GM21529 (cell line): ENCODE results near the gene MYH16.
A peak's percentile ranks its signal among the peaks of the same experiment; 100 is the strongest.
"Not testable (repeated sequence)": the region's sequence is repeated elsewhere in the genome, so short reads cannot be mapped to it uniquely, and the experiment has no call there.

Experiments used
- ATAC-seq: cut with Tn5 transposase; IDR thresholded peaks from one replicate; pipeline ENCODE4 v1.9.1; 2021; ENCODE audit not compliant: unreplicated experiment

The MYH16 gene

DNA sequence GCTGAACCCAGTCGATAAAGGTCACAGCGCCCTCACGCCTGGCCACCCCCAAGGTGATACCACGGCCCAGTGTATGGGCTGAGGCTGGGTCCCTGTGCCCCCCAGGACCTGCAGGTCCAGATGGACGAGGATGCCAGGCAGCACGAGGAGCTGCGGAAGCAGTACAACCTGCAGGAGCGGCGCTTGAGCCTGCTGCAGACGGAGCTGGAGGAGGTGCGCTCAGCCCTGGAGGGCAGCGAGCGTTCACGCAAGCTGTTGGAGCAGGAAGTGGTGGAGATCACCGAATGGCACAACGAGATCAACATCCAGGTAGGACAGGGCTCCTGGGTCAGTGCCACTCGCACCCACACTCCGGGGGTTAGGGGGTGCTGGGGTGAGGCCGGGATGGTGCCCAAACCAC is 28.9 kb downstream of the MYH16 start:
- no peak for ATAC-seq

DNA sequence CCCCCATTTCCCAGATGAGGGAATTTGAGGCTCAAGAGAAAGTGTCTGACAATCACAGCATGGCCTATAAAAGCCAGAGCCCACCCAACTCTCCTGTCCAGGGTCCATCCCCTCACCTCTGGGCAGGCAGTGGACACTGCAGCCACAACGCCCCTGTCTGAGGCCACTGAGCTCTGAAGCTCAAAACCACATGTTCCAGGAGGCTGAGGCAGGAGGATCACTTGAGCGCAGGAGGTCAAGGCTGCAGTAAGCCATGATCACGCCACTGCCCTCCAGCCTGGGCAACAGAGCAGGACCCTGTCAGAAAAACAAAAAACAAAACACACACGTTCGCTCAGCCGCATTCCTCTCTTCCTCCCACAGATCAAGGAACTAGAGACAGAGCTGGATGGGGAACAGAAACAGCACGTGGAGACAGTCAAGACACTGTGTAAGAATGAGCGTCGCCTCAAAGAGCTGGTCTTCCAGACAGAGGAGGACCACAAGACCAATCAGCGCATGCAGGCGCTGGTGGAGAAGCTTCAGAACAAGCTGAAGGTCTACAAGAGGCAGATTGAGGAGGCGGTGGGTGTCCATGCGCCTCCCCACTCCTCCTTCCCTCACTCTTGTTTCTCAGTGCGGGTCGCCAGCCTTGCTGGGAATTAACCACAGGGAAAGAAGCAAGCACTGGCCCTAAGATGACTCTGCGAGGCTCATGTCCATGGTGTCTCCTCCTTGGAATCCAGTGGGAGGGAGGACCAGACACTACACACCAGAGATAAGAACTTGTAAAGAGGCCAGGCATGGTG is 33.0 kb downstream of the MYH16 start:
- no peak for ATAC-seq

DNA sequence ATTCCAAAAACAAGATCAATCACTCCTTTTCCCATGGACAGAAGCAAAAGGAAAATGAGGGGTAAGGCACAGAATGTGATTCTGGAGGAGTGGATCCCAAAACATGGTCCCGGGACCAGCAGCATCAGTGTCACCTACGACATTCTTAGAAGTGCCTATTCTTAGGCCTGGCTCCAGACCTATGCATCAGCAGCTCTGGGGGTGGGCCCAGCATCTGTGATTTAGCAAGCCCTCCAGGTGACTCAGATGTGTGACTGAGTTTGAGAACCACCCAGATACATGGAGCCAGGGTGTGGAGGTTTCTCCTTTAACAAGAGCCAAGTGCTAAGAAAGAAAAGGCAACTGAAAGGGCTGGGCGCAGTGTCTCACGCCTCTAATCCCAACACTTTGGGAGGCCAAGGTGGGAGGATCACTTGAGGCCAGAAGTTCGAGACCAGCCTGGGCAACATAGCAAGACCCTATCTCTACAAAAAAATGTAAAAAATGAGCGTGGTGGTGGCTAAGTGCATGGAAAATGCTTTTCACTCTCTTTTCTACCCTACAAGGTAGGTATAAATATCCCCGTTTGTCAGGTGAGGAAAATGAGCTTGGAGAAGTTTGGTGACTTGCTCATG is 35.9 kb downstream of the MYH16 start:
- no peak for ATAC-seq

DNA sequence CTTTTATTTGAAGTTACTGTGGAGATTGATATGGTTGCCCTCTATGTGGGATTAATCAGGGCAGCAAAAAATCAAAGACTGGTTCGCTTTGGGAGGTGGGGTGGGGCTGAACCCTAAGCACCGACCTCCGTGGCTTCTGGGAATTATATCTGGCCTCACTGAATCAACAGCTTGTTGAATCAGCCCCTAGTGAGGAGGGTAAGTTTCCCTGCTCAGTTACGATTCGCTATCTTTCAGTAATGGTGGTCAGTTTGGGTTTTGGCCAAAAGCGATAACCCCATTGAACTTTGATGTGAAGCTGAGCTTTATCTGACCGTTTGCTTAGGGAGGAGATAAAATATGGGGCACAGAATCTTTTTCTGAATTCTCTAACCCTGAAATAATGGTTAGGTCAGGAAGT is 36.5 kb downstream of the MYH16 start:
- ATAC-seq, result no peak

DNA sequence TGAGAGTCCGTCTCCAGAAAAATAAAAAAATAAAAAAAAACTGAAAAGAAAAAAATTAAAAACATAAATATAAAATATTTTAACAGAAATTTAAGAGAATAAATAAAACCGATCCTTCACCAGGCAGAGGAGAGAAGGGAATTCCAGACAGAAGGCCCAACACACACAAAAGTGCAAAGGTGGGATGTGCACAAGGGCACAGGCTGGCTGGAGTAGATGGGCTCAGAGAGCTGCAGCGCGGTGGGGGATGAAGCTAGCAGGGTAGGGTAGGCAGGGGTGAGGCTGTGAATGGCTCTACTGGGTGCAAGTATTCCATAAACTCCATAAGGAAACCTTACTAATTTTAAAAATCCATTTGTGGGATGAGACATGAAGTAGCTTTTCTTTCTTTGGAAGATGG is 37.4 kb downstream of the MYH16 start:
- no peak for ATAC-seq

DNA sequence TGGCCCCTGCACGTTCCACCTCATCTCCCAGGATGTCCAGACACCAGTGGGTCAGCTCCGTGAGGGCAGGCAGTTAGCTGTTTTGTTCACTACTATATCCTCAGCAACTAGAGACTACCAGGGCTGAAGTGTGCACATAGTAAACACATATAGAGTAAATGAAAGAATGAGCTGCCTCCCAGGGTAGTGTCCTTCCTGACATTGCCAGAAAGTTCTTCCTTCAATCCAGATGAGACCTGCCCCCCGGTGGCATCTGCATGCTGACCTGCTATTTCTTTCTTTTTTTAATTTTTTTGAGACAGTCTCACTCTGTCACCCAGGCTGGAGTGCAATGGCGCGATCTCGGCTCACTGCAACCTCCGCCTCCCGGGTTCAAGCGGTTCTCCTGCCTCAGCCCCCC is 39.1 kb downstream of the MYH16 start:
- ATAC-seq, result no peak

DNA sequence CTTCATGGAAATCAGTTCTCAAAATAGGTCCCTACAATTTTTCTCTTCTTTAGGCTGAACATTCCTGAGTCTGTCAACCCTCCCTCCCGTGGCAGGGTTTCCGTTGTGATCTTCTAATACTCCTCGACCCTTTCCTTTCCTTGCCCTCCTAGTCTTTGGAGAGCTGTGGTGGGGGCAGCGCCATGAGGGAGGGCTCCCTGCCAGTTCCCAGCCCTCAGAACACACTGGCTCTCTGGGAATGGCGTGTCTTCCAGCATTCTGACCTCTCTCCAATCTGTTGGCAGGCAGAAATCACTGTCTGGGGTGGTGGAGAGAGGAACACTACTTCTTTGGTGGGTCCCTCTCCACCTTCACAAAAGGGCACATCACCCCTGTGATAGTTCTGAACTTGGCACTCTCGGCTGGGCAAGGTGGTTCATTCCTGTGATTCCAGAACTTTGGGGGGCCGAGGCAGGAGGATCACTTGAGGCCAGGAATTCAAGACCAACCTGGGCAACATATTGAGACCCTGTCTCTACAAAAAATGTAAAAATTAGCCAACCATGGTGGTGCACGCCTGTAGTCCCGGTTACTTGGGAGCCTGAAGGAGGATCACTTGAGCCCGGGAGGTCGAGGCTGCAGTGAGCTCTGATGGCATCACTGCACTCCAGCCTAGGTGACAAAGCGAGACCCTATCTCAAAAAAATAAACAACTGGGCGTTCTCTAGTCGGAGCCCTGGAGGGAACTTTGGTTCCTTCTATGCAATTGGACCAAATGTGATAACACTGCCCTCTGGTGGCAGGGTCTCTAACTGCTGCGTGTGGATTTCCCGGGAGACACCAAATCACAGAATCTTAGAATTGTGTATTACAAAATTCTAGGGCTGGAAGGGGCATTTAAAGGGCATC is 39.9 kb downstream of the MYH16 start:
- ATAC-seq, result no peak

DNA sequence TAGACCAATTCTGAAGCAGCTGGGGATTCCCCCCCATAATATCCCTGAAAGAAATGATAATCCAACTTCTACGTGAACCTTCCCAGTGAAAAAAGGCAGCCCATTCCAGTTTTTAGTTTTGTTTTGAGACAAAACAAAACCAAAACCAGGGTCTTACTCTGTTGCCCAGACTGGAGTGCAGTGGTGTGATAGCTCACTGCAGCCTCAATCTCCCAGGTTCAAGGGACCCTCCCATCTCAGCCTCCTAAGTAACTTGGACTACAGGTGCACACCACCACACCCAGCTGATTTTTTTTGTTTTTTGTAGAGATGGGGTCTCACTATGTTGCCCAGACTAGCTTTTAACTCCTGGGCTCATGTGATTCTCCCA is 40.5 kb downstream of the MYH16 start:
- ATAC-seq, result no peak

DNA sequence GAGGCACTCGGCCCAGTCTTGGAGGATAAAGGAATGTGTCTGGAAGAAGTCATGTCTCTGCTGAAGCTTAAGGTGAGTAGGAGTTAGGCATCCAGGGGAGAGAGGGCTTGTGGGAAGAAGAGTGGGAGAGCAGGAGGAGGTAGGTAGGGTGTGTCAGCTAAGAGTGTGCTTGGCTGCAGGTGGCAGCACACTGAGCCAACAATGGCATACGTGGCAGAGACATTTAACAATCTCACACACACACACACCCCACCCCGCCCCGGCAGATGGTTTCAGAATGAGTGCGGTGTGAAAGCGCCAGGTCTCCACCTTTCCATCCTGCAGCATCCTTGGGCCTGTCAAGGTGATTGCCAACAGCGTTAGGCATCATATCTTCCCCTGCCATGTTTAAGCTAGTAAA is 41.9 kb downstream of the MYH16 start:
- no peak for ATAC-seq

DNA sequence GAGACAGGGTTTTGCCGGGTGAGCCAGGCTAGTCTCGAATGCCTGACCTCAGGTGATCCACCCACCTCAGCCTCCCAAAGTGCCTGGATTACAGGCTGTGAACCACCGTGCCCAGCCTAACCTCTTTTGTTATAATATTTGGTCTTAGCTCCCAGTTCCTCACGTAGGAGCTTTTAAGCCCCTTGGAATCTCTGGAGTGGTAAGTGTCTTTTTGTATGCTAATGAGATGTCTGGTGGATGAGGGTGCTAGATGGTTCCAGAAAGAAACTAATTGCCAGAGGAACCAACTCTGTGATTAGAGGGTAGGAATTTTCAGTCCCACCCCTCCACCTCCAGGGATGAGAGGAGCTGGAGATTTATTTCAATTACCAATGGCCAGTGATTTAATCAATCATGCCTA is 47.7 kb downstream of the MYH16 start:
- ATAC-seq, result no peak

DNA sequence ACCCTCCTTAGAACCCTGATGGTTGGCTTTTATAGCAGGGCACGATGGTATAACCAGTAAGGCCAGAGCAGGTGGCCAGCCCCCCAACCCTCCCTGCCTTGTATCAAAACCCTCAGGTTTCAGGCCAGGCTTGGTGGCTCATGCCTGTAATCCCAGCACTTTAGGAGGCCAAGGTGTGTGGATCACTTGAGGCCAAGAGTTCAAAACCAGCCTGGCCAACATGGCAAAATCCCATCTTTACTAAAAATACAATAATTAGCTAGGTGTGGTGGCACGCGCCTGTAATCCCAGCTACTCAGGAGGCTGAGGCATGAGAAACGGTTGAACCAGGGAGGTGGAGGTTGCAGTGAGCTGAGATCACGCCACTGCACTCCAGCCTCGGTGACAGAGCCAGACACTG is 50.0 kb downstream of the MYH16 start:
- not testable (repeated sequence) for ATAC-seq

DNA sequence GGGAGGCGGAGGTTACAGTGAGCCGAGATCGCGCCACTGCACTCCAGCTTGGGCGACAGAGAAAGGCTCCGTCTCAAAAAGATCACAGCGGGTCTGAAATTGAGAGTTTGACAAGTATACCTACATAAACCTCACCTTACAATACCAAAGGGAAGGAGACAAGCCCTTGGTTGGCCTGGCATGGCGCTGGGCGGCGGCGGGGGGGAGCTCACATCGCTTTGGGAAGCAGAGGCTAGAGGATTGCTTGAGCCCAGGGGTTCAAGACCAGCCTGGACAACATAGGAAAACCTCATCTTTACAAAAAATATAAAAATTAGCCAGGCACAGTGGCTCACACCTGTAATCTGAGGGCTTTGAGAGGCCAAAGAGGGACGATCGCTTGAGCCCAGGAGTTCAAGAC is 51.9 kb downstream of the MYH16 start:
- ATAC-seq, result no peak

DNA sequence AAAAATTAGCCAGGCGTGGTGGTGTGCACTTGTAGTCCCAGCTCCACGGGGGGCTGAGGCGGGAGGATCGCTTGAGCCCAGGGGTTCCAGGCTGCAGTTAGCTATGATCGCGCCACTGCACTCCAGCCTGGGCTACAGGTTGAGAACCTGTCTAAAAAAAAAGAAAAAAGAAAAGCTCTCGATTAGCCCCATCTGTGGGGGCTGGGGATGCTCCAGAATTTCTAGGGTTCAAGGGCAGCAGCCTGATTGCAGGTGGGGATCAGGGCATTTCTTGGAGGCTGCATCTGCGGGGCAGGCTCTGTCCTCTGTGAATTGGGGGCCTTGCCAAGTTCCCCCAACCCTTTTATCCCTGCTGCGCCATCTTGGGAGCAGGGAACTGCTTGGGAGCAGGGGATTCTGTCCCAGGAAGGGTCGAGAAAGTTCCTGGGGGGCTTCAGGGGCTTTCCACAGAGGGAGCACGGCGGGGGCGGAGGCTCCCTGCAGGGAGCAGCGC is 52.4 kb downstream of the MYH16 start:
- no peak for ATAC-seq

DNA sequence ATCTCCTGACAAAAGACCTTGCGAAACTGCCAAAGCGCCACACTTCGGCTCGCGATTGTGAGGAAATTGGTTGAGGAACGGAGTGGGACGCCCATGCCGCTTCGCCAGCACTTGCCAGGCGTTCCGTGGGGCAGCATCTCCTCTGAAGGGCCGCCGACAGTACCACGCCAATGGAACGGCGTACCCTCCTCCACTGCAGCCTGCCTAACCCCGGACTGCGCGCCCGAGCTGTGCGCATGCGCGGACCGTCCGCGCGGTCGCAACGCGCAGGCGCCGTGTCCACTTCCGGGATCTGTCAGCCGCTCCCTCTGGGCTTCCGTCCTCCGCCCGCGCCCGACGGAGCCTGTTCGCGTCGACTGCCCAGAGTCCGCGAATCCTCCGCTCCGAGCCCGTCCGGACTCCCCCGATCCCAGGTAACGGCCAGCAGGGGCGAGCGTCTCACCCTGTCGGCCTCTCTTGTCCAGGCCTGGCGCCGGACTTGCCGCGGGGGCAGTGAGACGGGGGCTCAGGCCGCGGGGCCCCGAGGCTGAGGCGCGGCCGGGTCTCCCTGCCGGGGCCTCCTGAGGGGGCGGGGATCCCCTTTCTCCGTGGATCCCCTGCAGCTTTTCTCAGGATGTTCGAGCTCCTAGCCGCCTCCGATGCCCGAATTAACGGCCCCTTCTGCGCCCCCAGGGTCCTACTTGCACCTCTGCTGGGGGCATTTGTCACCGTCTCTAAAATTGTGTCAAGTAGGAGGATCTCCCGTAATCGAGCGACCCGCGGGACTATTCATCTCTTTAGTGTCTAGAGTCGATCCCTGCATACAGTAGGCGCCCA is 53.2 kb downstream of the MYH16 start, which contains the start of gene ARPC1A:
Gene ARPC1A (plus strand): TSS at position 307 of the 816 bp plus-strand sequence. CDS start 7,456 bp downstream, outside the sequence.
- peak; percentile 92 for ATAC-seq

DNA sequence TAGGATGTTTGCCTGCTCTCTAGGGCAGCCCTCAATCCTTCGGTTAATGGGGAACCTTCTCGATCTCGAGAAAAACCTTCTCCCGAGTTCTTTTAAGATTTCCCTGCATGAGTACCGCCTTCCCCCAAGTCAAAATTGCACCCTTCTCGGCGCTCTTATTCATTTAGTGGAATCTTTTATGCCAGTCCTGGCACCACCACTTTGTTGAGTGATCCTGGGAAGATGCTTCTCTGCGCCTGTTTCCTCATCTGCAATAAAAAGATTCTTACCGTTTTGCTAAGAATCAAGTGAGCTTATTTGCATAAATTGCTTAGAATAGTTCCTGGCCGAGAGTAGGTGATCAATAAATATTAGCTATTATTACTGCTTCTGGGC is 53.8 kb downstream of the MYH16 start:
- no peak for ATAC-seq

DNA sequence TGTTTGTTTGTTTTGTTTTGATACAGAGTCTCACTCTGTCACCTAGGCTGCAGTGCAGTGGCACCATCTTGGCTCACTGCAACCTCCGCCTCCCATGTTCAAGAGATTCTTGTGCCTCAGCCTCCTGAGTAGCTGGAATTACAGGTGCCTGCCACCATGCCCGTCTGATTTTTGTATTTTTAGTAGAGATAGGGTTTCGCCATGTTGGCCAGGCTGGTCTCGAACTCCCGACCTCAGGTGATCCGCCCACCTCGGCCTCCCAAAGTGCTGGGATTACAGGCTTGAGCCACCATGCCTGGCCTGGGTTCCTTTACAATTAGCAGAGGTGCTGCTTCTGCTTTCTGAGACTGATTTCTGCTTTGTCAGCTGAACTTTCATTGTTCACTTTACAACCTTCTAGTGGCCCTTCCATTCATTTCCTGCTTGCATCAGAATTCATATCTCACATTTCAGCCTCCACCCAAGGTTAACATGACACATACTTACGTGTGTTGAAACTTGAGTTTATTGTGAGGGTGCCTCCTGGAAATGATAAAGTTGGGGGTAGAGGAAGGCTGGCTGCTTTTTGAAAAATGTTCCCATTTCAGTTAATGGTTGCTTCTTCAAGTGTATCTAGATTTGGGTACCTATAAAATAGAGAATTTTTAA is 57.8 kb downstream of the MYH16 start:
- not testable (repeated sequence) for ATAC-seq

DNA sequence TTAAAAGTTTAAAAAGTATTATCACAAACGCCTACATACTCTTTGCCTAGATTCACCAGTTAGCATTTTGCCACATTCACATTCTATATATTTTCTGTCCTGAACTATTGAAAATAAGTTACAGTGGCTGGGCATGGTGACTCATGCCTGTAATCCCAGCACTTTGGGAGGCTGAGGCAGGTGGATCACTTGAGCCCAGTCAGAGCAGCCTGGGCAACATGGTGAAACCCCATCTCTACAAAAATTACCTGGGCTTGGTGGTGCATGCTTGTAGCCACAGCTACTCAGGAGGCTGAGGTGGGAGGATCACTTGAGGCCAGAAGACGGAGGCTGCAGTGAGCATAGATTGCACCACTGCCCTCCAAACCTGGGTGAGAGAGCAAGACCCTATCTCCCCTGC is 58.4 kb downstream of the MYH16 start:
- no peak for ATAC-seq

DNA sequence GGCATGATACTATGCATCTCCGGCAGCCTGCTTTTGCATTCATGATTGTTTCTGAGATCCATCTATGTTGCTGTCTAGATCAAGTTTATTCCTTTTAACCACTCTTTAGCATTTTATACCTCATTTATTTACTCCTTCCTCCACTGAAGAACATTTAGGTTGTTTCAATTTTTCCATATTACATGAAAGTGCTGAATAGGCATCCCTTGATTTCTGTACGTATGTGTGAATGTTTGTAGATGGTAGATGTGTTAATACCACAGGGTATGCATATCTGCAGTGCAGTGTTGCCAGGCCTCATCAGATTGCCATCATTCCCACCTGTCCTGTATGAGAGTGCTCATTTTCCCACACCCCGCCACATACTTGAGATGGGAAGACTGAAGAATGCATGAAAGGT is 67.0 kb downstream of the MYH16 start:
- ATAC-seq, result no peak

DNA sequence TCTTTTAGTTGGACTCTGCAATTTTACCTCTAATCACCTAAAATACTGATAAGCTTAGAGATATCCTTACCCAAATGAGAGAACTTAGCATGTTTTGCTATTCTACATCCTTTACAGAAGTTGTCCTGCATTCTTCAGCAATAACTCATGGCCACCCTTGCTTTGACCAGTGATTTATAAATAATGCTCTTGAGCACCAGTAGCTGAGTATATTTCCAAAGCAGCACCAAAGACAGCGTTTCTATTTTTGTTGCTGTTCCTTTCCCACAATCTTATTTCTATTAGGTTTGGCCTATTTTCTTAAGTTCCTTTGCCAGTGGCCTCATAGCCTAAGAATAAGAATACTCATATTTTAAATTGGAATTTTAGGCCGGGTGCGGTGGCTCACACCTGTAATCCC is 68.0 kb downstream of the MYH16 start:
- no peak for ATAC-seq

DNA sequence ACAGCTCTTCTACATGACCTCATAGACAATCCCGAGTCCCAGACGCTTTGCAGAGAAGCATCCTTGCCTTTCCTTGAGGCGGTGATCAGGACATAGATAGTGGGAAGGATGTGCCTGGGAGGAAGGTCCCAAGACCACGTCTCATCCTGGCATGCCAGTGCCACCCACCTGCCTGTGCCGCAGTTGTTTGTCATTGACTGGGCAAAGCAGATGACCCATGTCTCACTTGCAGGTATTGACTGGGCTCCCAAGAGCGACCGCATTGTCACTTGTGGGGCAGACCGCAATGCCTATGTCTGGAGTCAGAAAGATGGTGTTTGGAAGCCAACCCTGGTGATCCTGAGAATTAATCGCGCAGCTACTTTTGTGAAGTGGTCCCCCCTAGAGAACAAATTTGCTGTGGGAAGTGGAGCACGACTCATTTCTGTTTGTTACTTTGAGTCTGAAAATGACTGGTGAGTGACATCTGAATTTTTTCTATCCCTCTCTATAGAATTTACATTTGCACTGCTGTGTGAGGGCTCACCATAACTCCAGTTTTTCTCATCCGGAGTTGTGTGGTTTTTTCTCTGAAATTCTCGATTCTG is 71.5 kb downstream of the MYH16 start:
- ATAC-seq, result no peak
